KMS-11 (cell line): ENCODE results near the gene TTC21B.
A peak's percentile ranks its signal among the peaks of the same experiment; 100 is the strongest.

Experiments used
- H2AFZ ChIP-seq: fragments of 200-600 bp; sonication (generic); 2 replicates; pipeline ENCODE4 v1.6.1; 2016; ENCODE audit warnings: antibody characterized with exemption, mixed run types, low read depth
- H3K27ac ChIP-seq: fragments of 200-600 bp; sonication (generic); 2 replicates; pipeline ENCODE4 v1.6.1; 2016; ENCODE audit warnings: mild to moderate bottlenecking, mixed run types
- H3K27me3 ChIP-seq: fragments of 200-600 bp; sonication (generic); 2 replicates; pipeline ENCODE4 v1.6.1; 2017; ENCODE audit warnings: mild to moderate bottlenecking, low read depth, mixed run types, moderate library complexity; ENCODE audit not compliant: insufficient read depth
- H3K36me3 ChIP-seq: fragments of 200-600 bp; sonication (generic); 2 replicates; pipeline ENCODE4 v1.6.1; 2017; ENCODE audit warnings: mild to moderate bottlenecking, mixed run types; ENCODE audit not compliant: insufficient read depth
- H3K4me1 ChIP-seq: fragments of 200-600 bp; sonication (generic); 2 replicates; pipeline ENCODE4 v1.6.1; 2016; ENCODE audit warnings: mild to moderate bottlenecking, low read depth, mixed run types; ENCODE audit not compliant: poor library complexity, severe bottlenecking
- H3K4me2 ChIP-seq: fragments of 200-600 bp; sonication (generic); 2 replicates; pipeline ENCODE4 v1.7.0; 2016; ENCODE audit warnings: mild to moderate bottlenecking, mixed run types
- H3K4me3 ChIP-seq: fragments of 200-600 bp; sonication (generic); IDR thresholded peaks from 2 replicates; pipeline ENCODE4 v1.6.1; 2017; ENCODE audit warnings: low read depth, low read length, mixed read lengths; ENCODE audit not compliant: insufficient read depth
- H3K79me2 ChIP-seq: fragments of 200-600 bp; sonication (generic); 2 replicates; pipeline ENCODE4 v1.6.1; 2016; ENCODE audit warnings: low read depth, mixed run types; ENCODE audit not compliant: insufficient read depth
- H3K9ac ChIP-seq: fragments of 200-600 bp; sonication (generic); 2 replicates; pipeline ENCODE4 v1.6.1; 2016; ENCODE audit warnings: mild to moderate bottlenecking, mixed run types
- H4K20me1 ChIP-seq: fragments of 200-600 bp; sonication (generic); 2 replicates; pipeline ENCODE4 v1.6.1; 2016; ENCODE audit warnings: mild to moderate bottlenecking, mixed run types; ENCODE audit not compliant: insufficient read depth
- CTCF ChIP-seq: fragments of 200-600 bp; sonication (generic); conservative IDR thresholded peaks from 2 replicates; pipeline ENCODE4 v1.6.1; 2017; ENCODE audit warnings: low read depth, mild to moderate bottlenecking, antibody characterized with exemption, low read length, moderate library complexity, mixed read lengths

The TTC21B gene

GRCh38 chr2:165953655-165954606 is at the start of gene TTC21B:
Gene TTC21B, minus strand, starts transcription at chr2:165953776. Its CDS starts 71 bp downstream, at chr2:165953705.
- H2AFZ ChIP-seq = peak within 1 kb of the TSS; percentile 79
- no peaks in the 10 kb centered on the region for H3K27me3 ChIP-seq
- no peaks in the 10 kb centered on the region for H4K20me1 ChIP-seq
- peak within 1 kb of the TSS; percentile 88 for H3K4me2 ChIP-seq
- peak within 1 kb of the TSS; percentile 79 for H3K4me3 ChIP-seq
- peaks cover 21% of the 10 kb centered on the region for H3K4me1 ChIP-seq
- no peaks in the 10 kb centered on the region for H3K36me3 ChIP-seq
- H3K9ac ChIP-seq = peak within 1 kb of the TSS; percentile 78; the same call in 1 of the 2 replicates
- peak; percentile 85 for TF ChIP-seq CTCF
- peak within 1 kb of the TSS; percentile 54 for H3K27ac ChIP-seq
- peaks cover 30% of the 10 kb centered on the region; the same call in 1 of the 2 replicates for H3K79me2 ChIP-seq

- TF ChIP-seq CTCF = no peak
- H3K4me2 ChIP-seq = no peak overlapping the region
- H3K27ac ChIP-seq = no peak overlapping the region
- no peak overlapping the region for H3K9ac ChIP-seq
- no peak overlapping the region for H3K4me3 ChIP-seq
- H3K27me3 ChIP-seq = no peaks in the 10 kb centered on the region
- H3K79me2 ChIP-seq = no peaks in the 10 kb centered on the region
- H3K4me1 ChIP-seq = no peaks in the 10 kb centered on the region
- no peak overlapping the region for H2AFZ ChIP-seq
- no peaks in the 10 kb centered on the region for H4K20me1 ChIP-seq
- H3K36me3 ChIP-seq = no peaks in the 10 kb centered on the region
Observed at GRCh38 chr2:166000401-166000800, 46.8 kb upstream of the TTC21B start.

GRCh38 chr2:165990846-165991245 is 37.3 kb upstream of the TTC21B start:
- Histone ChIP-seq H3K4me3 (no peak overlapping the region), H3K27me3 (no peaks in the 10 kb centered on the region), H2AFZ (no peak overlapping the region), H3K4me2 (no peak overlapping the region), H4K20me1 (no peaks in the 10 kb centered on the region), H3K9ac (no peak overlapping the region), H3K27ac (no peak overlapping the region), H3K79me2 (no peaks in the 10 kb centered on the region), H3K4me1 (no peaks in the 10 kb centered on the region), H3K36me3 (no peaks in the 10 kb centered on the region)
- no peak for TF ChIP-seq CTCF

GRCh38 chr2:165989851-165990250 is 36.3 kb upstream of the TTC21B start:
- no peak for TF ChIP-seq CTCF
- Histone ChIP-seq H2AFZ (no peak overlapping the region), H3K27me3 (no peaks in the 10 kb centered on the region), H3K27ac (no peak overlapping the region), H3K4me2 (no peak overlapping the region), H3K9ac (no peak overlapping the region), H3K4me3 (no peak overlapping the region), H4K20me1 (no peaks in the 10 kb centered on the region), H3K36me3 (no peaks in the 10 kb centered on the region), H3K79me2 (no peaks in the 10 kb centered on the region), H3K4me1 (no peaks in the 10 kb centered on the region)
